VCaP (cell line): ENCODE measurements around the gene MED22.

ENCODE experiments used
- H3K27ac ChIP-seq: fragments of 450-650 bp; 2 replicates; pipeline ENCODE4 v1.5.1; 2017
- TF ChIP-seq, protein P1 (sequence below): fragments of 450-650 bp; conservative IDR thresholded peaks from 2 replicates; pipeline ENCODE4 v1.5.1; 2017; ENCODE audit warnings: mild to moderate bottlenecking, moderate library complexity

Gene MED22

GRCh38 chr9:133375116-133375723, 27.3 kb upstream of the MED22 start:
- peak overlapping the region; percentile 98 for H3K27ac ChIP-seq
- TF ChIP-seq, protein P1, sequence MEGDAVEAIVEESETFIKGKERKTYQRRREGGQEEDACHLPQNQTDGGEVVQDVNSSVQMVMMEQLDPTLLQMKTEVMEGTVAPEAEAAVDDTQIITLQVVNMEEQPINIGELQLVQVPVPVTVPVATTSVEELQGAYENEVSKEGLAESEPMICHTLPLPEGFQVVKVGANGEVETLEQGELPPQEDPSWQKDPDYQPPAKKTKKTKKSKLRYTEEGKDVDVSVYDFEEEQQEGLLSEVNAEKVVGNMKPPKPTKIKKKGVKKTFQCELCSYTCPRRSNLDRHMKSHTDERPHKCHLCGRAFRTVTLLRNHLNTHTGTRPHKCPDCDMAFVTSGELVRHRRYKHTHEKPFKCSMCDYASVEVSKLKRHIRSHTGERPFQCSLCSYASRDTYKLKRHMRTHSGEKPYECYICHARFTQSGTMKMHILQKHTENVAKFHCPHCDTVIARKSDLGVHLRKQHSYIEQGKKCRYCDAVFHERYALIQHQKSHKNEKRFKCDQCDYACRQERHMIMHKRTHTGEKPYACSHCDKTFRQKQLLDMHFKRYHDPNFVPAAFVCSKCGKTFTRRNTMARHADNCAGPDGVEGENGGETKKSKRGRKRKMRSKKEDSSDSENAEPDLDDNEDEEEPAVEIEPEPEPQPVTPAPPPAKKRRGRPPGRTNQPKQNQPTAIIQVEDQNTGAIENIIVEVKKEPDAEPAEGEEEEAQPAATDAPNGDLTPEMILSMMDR: peak; percentile 45

GRCh38 chr9:133374612-133375115, 26.7 kb upstream of the MED22 start:
- TF ChIP-seq, protein P1: no peak
- peak overlapping the region; percentile 98 for H3K27ac ChIP-seq

DNA sequence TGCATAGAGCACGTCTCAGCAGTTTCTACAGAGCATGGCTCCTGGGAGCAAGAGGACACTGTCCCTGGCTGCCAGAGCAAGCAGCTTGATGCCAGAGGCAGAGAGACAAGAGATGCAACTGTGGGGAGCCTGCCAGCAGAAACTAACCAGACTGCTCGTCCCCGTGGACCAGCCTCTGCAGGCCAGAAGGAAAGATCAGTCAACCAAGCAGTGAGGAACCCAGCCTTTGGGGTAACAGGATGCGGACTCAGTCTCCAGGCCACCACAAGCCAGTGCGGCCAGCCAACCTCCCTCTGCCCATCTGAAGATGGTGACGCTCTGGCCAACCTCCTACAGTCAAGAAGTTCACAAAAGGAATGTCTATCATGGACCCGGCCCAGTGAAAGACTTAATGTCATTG, 24.2 kb upstream of the MED22 start:
- TF ChIP-seq, protein P1: no peak

DNA sequence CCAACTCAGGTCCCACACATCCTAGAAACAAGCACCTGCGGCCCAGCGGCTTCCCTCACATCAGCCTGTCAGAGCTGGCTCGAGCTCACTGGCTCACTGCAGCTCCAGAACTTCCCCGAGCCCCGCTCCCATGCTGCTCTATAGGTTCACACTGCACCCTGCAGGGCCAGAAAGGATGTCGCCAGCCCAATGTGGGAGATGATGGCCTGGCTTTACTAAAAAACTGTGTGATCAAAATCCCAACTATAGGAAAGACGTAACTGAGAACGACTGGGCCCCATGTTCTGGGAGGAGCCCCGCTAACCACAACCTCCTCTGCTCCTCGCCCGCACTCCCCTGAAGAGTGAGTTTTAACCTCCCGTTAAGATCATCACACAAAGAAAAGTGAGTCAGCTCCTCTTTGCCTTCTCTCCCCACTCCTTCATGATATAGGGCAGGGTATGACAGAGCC, 23.4 kb upstream of the MED22 start:
- H3K27ac ChIP-seq: peak overlapping the region; percentile 98
- TF ChIP-seq, protein P1: no peak

More for the DNA sequence above, 24.2 kb upstream of the MED22 start:
- H3K27ac ChIP-seq: peak overlapping the region; percentile 98

- TF ChIP-seq, protein P1: no peak
- peak overlapping the region; percentile 98 for H3K27ac ChIP-seq
Measured at GRCh38 chr9:133370685-133371084, 22.8 kb upstream of the MED22 start.

- peak overlapping the region; percentile 98 for H3K27ac ChIP-seq
- TF ChIP-seq, protein P1: no peak
Measured at GRCh38 chr9:133369933-133370332, 22.0 kb upstream of the MED22 start.

- peak overlapping the region; percentile 98 for H3K27ac ChIP-seq
- TF ChIP-seq, protein P1: no peak
Measured at GRCh38 chr9:133369422-133369821, 21.5 kb upstream of the MED22 start.
